ENCODE measurements around the gene PCDHGC5. TPM values are rescaled to one million over a fixed set of nuclear protein-coding genes. Genes with fewer than 3 reads are reported as not detected.

Gene PCDHGC5
- total RNA-seq, 4 donors from 2014 or later = 0.20 to 2.5 (median 1.0) TPM

DNA sequence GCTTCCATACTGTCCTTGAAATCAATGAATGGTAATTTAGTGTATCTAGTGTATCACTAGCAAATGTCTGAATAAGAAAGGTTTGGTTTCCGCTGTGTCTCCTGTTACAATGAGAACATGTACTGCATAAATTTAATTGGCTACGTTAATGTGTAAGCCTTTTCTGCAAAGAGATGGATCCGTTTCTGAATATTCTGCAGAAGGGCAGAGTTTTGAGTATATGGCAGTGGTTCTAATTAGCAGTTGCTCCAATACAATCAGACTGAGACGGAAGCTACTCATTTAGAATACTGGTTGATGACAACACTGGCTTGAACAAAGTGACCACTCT is 4.6 kb upstream of the PCDHGC5 start:
- 37 to 39% methylated on average over 3 to 4 of the region's 4 CpGs for WGBS, 2 donors (ENCODE audit: low coverage in 1 of 2)

DNA sequence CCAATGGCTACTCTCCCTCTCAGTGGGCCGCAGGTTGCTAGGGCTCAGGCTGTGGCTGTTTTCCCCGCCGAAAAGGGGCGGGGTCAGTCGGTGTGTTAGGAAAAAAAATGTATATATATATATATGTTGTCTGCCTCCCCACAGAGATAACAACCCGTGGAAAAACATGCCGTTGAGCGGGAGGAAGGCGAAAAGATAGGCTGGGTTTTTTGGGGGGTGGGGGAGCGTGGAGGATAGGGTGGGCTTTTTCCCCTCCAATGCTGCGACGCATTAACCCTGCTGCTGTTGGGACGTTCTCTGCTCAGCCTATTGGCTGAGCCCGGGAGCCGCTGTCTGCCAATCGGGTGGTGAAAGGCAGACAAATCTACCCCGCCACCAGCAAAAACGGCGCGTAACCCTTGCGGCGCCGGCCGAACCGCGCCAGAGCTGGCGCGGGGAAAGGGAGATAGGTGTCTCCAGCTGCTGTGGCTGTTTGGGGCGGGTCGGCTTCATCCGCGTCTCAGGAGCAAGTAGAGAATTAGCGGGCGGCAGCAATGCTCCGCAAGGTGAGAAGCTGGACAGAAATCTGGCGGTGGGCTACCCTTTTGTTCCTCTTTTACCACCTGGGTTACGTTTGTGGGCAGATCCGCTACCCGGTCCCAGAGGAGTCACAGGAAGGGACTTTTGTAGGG is 4.1 kb upstream of the PCDHGC5 start, which contains the start of gene PCDHGC4:
Gene PCDHGC4 (plus strand): TSS at position 390 of the 671 bp plus-strand sequence. CDS start 144 bp downstream, at position 534.
- intact Hi-C loops (cut with DNase I; ENCODE audit: low total_unique reads) = no loop called here

More for the DNA sequence above, 4.6 kb upstream of the PCDHGC5 start:
- TF ChIP-seq, protein P1, sequence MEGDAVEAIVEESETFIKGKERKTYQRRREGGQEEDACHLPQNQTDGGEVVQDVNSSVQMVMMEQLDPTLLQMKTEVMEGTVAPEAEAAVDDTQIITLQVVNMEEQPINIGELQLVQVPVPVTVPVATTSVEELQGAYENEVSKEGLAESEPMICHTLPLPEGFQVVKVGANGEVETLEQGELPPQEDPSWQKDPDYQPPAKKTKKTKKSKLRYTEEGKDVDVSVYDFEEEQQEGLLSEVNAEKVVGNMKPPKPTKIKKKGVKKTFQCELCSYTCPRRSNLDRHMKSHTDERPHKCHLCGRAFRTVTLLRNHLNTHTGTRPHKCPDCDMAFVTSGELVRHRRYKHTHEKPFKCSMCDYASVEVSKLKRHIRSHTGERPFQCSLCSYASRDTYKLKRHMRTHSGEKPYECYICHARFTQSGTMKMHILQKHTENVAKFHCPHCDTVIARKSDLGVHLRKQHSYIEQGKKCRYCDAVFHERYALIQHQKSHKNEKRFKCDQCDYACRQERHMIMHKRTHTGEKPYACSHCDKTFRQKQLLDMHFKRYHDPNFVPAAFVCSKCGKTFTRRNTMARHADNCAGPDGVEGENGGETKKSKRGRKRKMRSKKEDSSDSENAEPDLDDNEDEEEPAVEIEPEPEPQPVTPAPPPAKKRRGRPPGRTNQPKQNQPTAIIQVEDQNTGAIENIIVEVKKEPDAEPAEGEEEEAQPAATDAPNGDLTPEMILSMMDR (IDR thresholded peaks at IDR 0.05) = no peak
- TF ChIP-seq EP300 (IDR thresholded peaks at IDR 0.05; ENCODE audit: low read depth) = no peak
- Histone ChIP-seq H3K27me3 (peaks cover 13% of the 10 kb centered on the region), H3K9me3 (no peaks in the 10 kb centered on the region), H3K4me3 (peak overlapping the region in 3 of 4 donors; percentile 18 to 49 (median 32)), H3K4me1 (peaks cover 8 to 39% (median 13%) of the 10 kb centered on the region in 4 donors), H3K36me3 (no peaks in the 10 kb centered on the region), H3K27ac (no peak overlapping the region)
- in situ Hi-C loops (cut with MboI; ENCODE audit: low pct_ligation_motif_present in 1 of 4, low pct_unique_long_range_greater_than_20kb in 1 of 4, low sequenced_read_pairs in 3 of 4) = no loop called here
- intact Hi-C loops (cut with DNase I; ENCODE audit: low total_unique reads) = no loop called here
- no peak for DNase-seq

DNA sequence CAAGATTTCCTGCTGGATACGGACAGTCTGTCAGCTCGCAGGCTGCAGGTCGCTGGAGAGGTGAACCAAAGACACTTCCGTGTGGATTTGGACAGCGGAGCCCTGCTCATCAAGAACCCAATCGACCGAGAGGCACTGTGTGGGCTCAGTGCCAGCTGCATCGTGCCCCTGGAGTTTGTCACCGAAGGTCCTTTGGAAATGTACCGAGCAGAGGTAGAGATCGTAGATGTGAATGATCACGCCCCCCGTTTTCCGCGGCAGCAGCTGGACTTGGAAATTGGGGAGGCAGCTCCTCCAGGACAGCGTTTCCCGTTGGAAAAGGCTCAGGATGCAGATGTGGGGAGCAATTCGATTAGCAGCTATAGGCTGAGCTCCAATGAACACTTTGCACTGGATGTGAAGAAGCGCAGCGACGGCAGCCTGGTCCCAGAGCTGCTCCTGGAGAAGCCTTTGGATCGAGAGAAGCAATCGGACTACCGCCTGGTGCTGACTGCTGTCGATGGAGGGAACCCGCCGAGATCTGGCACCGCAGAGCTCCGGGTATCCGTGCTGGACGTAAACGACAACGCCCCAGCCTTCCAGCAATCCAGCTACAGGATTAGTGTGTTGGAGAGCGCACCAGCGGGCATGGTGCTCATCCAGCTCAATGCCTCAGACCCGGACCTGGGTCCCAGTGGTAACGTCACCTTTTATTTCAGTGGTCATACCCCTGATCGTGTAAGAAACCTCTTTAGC is 3.4 kb upstream of the PCDHGC5 start:
- Histone ChIP-seq H3K4me3 (peak overlapping the region in 3 of 4 donors; percentile 18 to 49 (median 32)), H3K36me3 (no peaks in the 10 kb centered on the region), H3K4me1 (peaks cover 7 to 27% (median 10%) of the 10 kb centered on the region in 4 donors), H3K27ac (no peak overlapping the region), H3K9me3 (no peaks in the 10 kb centered on the region), H3K27me3 (peaks cover 13% of the 10 kb centered on the region)
- intact Hi-C loops (cut with DNase I; ENCODE audit: low total_unique reads) (no loop called here), in situ Hi-C loops (cut with MboI; ENCODE audit: low pct_ligation_motif_present in 1 of 4, low pct_unique_long_range_greater_than_20kb in 1 of 4, low sequenced_read_pairs in 3 of 4) (no loop called here)
- 68 to 87% methylated on average over 3 to 38 of the region's 38 CpGs for WGBS, 2 donors (ENCODE audit: low coverage in 1 of 2)
- DNase-seq = no peak
- TF ChIP-seq POLR2A (IDR thresholded peaks at IDR 0.05) (no peak), EP300 (IDR thresholded peaks at IDR 0.05; ENCODE audit: low read depth) (no peak)
- TF ChIP-seq, protein P1 (IDR thresholded peaks at IDR 0.05) = no peak

More for the DNA sequence above, 4.1 kb upstream of the PCDHGC5 start, which contains the start of gene PCDHGC4:
- WGBS, 2 donors (ENCODE audit: low coverage in 1 of 2) = 18% methylated on average over 39 of the region's 39 CpGs; no CpG with 5 or more reads in 1 of the 2 donors
- TF ChIP-seq, protein P1 (IDR thresholded peaks at IDR 0.05) = no peak
- no peak for TF ChIP-seq POLR2AphosphoS5 (IDR thresholded peaks at IDR 0.05)
- no peak for TF ChIP-seq EP300 (IDR thresholded peaks at IDR 0.05; ENCODE audit: low read depth)
- TF ChIP-seq POLR2A (IDR thresholded peaks at IDR 0.05) = no peak
- Histone ChIP-seq H3K27ac (no peak within 1 kb of the TSS), H3K4me3 (peak within 1 kb of the TSS in 3 of 4 donors; percentile 18 to 49 (median 32)), H3K36me3 (no peaks in the 10 kb centered on the region), H3K27me3 (peaks cover 13% of the 10 kb centered on the region), H3K9me3 (no peaks in the 10 kb centered on the region), H3K4me1 (peaks cover 7 to 34% (median 10%) of the 10 kb centered on the region in 4 donors)
- no peak for DNase-seq
- in situ Hi-C loops (cut with MboI; ENCODE audit: low pct_ligation_motif_present in 1 of 4, low pct_unique_long_range_greater_than_20kb in 1 of 4, low sequenced_read_pairs in 3 of 4) = no loop called here

DNA sequence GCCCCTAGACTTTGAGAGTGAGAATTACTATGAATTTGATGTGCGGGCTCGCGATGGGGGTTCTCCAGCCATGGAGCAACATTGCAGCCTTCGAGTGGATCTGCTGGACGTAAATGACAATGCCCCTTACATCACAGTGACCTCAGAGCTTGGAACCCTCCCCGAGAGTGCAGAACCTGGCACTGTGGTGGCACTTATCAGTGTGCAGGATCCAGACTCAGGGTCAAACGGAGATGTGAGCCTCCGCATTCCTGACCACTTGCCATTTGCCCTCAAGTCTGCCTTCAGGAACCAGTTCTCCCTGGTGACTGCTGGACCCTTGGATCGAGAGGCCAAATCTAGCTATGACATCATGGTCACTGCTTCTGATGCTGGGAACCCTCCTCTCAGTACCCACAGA is 2.8 kb upstream of the PCDHGC5 start:
- H3K9me3 ChIP-seq = no peaks in the 10 kb centered on the region
- in situ Hi-C loops (cut with MboI; ENCODE audit: low pct_ligation_motif_present in 1 of 4, low pct_unique_long_range_greater_than_20kb in 1 of 4, low sequenced_read_pairs in 3 of 4) (no loop called here), intact Hi-C loops (cut with DNase I; ENCODE audit: low total_unique reads) (no loop called here)
- WGBS, 2 donors (ENCODE audit: low coverage in 1 of 2) = 95% methylated on average over 9 of the region's 9 CpGs; no CpG with 5 or more reads in 1 of the 2 donors
- peaks cover 7 to 21% (median 9%) of the 10 kb centered on the region in 4 donors for H3K4me1 ChIP-seq
- H3K36me3 ChIP-seq = no peaks in the 10 kb centered on the region
- no peak overlapping the region for H3K4me3 ChIP-seq
- H3K27me3 ChIP-seq = peaks cover 18% of the 10 kb centered on the region
- DNase-seq = no peak
- TF ChIP-seq, protein P1 (IDR thresholded peaks at IDR 0.05) = no peak
- no peak for TF ChIP-seq POLR2A (IDR thresholded peaks at IDR 0.05)
- TF ChIP-seq EP300 (IDR thresholded peaks at IDR 0.05; ENCODE audit: low read depth) = no peak
- no peak for TF ChIP-seq POLR2AphosphoS5 (IDR thresholded peaks at IDR 0.05)
- H3K27ac ChIP-seq = no peak overlapping the region
